ENCODE results near the gene TUBA4B.

The TUBA4B gene

GRCh38 chr2:219252900-219253752 is at the start of gene TUBA4B:
Gene TUBA4B (plus strand): TSS chr2:219253243. CDS start chr2:219253408, 165 bp downstream.
- DNase-seq, result peak; percentile 70

GRCh38 chr2:219204425-219205164 is 48.4 kb upstream of the TUBA4B start:
- DNase-seq, result no peak

- no peak for DNase-seq
These were observed 47.9 kb upstream of the TUBA4B start for GRCh38 chr2:219205165-219205538.

- DNase-seq, result no peak
These were observed 47.1 kb upstream of the TUBA4B start for GRCh38 chr2:219205981-219206327.

- peak; percentile 93 for DNase-seq
These were observed 46.5 kb upstream of the TUBA4B start, which contains the start of gene ZFAND2B for GRCh38 chr2:219206328-219207133. Gene ZFAND2B (plus strand): TSS chr2:219206782. CDS start chr2:219206988, 206 bp downstream.

- no peak for DNase-seq
These were observed 45.7 kb upstream of the TUBA4B start for GRCh38 chr2:219207134-219207883.

- peak; percentile 50 for DNase-seq
These were observed 44.9 kb upstream of the TUBA4B start for GRCh38 chr2:219207884-219208740.

GRCh38 chr2:219209236-219210195 is 43.5 kb upstream of the TUBA4B start:
- no peak for DNase-seq

GRCh38 chr2:219210196-219210885 is 42.7 kb upstream of the TUBA4B start:
- DNase-seq, result no peak

GRCh38 chr2:219210886-219211362 is 42.1 kb upstream of the TUBA4B start:
- no peak for DNase-seq

GRCh38 chr2:219213026-219213415 is 40.0 kb upstream of the TUBA4B start:
- DNase-seq, result no peak

GRCh38 chr2:219213486-219214071 is 39.5 kb upstream of the TUBA4B start:
- no peak for DNase-seq

GRCh38 chr2:219214141-219214540 is 38.9 kb upstream of the TUBA4B start:
- no peak for DNase-seq

GRCh38 chr2:219214786-219215185 is 38.3 kb upstream of the TUBA4B start:
- no peak for DNase-seq

GRCh38 chr2:219215871-219216534 is 37.0 kb upstream of the TUBA4B start:
- DNase-seq, result no peak

- DNase-seq, result no peak
These were observed 36.5 kb upstream of the TUBA4B start for GRCh38 chr2:219216535-219216915.

GRCh38 chr2:219218217-219218731 is 34.8 kb upstream of the TUBA4B start:
- peak; percentile 78 for DNase-seq
